Activated CD8-positive, alpha-beta memory T cell treated with anti-CD3 and anti-CD28 coated beads, Interleukin-2, amount 50 U/mL, for 1 hour (primary cell): Measurements from ENCODE around the gene NHLRC2.

Experiments
- DNase-seq: peaks from one replicate; pipeline ENCODE4 v3.0.0-alpha.2; 2020; ENCODE audit errors: extremely low read depth

The NHLRC2 gene

DNA sequence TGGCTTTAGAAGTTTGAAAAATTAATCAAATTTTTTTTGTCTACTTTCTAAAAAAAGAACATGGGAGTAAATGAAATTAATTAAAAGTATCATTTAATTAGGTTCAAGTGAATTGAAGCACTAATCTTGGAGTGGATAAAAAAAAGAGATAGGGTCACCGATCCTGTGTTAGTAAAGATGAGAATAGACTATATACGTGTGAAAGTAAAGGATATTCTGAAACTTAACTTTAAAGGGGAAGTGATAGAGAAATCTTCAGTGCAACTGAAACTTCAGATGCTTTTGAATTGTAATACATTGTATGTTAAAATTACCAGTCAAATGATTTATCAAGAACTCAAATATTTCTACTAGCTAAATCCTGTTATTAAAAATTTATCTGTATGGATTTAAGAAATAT lies 4.8 kb downstream of the NHLRC2 start:
- DNase-seq, result no peak

DNA sequence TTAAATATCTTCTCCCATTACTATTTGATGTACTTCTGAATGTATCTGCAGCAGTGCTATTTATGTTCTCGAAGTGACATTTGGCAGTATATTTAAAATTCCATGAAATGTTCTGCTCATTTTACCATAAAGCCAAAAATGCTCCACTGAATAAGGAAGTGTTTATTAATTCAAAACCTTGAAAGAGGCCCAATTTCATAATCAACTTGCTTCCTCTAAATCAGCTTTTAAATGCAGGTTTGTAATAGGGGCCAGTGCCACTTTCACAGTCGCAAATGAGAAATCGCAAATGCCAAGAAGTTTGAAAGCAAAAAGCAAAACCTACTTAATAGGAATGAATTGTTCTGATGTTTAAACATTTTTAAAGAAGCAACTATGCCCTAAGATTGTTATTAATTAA lies 11.4 kb downstream of the NHLRC2 start:
- DNase-seq, result no peak

DNA sequence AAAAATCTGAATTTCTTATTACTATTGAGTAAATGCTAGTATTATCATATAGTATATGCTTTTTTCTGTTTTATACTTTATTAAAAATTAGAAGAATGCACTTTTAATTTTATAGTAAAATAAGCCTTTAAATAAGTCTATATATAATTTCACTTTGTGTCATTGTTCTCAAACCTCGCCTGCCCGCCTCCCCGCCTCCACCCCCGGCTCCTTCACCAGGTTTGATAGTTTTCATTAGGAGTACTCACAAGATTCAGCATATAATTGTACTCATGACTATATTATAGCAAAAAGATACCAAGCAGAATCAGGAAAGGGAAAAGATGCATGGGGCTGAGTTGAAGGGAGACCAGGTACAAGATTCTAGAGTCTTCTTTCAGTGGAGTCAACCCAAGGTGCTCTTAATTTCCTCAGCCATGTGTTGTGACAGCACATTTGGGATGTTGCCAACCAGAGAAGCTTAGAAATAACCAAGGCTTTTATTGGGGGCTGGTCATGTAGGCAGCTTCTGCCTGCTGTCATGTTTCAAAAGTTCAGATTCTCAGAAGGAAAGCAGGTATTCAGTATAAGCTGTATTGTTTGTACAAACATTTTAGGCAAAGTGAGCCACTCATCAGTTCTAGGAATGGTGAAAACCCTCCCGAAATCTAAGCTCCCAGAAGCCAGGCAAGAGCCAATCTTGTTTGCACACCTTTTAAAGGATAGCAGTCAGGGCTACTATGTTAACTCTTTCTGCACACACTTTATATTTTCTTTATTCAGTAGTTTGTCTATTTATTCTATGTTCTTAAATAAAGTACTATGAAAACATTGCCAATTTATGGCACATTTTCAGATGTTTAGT lies 12.3 kb downstream of the NHLRC2 start:
- no peak for DNase-seq

DNA sequence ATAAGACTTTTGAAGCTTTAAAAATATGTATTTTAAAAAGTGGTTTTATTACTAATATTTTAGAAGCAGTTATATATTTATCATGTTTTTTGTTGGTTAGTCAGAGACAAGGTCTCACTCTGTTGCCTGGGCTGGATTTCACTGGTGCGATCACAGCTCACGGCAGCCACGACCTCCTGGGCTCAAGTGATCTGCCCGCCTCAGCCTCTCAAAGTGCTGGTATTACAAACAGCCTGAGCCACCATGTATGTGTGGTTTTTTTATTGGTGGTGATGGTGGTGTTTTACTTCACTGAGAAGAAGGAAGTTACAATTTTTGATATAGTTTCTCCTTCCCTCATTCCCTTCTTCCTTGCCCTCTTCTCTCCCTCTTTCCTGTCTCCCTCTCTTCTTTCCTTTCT lies 13.4 kb downstream of the NHLRC2 start:
- DNase-seq, result no peak

DNA sequence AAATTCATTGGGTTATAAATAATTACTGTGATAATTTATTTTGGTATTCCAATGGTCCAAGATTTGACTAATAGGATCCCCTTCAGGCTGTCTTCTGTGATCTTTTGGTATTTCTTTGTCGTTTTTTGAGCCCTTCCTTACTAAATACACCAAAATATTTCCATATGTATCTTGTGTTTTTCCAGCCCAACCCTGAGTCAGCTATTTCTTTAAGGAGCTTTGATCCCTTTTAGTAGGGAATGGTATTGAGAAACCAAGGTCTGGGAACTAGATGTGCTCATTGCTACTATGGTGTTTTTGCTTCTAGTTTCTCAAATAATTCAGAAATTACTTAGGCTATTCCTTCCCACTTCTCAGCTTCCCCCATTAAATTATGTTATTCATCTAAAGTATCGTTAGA lies 15.3 kb downstream of the NHLRC2 start:
- DNase-seq, result no peak

DNA sequence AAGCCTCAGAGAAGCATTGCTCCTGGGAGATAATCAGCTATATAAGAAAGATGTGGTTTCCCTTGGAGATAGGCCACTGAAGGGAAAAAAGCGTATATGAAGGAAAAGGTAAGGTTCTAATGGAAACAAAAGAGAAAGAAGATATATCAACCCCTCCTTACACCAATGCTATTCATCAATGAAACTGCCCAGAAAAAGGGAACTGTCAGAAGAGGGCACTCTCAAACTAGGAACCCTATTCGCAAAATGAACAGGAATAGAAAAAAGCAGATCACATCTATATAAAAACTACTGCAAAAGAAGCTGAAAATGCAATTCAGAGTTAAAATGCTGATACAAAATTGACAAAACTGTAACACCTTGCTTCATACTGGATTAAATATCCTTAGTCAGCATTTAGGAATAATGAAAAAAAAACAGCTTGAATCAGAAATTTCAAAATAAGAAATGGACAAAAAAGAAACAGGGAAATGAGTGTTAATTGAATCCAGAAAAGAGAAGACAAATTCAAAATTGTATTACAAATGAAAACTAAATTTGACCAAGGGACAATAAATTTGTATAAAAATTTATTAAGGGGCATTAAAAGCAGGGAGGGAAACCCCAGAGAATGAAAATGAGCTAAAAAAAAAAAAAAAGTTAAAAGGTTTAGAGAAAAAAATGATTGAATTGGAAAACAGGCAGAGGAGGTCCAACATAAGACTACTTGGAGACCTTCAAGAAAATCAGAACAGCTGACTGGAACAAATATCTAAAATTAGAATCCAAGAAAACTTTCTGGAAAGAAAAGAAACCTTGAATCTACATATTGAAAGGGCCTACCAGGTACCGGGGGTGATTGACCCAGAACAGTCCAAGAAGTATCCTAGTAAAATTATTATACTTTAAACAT lies 17.9 kb downstream of the NHLRC2 start:
- DNase-seq, result no peak

DNA sequence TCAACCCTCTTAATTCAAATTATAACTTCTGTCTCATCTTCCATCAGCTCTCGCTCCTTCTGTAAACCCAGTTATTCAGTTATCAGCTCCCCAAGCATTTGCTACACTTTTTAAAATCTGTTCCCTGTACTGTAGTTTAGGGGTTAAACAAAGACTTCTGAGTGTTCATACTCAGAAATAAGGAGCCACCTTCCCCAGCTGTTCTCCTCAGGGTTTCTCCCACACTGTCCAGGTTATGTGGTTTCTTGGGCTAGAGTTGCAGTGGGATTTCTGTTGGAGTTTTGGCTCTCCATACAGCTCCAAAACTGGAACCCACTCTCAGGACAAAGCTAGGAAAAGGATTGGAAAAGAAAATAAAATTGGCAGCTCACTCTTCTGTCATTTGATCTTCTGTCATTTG lies 20.8 kb downstream of the NHLRC2 start:
- DNase-seq, result no peak

DNA sequence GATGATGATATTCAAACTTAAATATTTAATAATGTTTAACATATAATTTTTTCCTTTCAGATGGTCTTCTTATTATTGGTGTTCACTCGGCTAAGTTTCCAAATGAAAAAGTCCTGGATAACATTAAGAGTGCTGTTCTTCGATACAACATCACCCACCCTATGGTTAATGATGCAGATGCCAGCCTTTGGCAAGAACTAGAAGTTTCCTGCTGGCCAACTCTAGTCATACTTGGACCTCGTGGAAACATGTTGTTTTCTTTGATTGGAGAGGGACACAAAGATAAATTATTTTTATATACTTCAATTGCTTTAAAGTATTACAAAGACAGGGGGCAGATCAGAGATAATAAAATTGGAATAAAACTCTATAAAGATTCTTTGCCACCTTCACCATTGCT lies 22.0 kb downstream of the NHLRC2 start:
- no peak for DNase-seq

DNA sequence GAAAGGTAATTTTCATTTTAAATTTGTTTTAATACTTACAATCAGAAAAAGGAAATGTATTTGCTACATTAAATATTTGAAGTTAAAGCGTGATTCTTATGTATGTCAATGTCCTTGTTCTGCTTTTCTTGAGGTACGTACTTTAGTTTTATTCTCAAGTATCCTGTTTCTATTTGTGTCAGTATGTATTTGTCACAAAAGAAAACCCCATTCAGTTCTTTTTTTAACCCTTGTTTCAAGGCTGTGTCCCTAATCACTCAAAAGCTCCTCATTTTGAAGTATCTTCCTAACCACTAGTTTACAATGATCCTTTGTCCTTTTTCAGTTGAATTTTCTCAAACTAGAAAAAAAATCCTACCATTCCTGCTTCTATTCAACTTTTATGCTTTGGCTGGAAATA lies 25.2 kb downstream of the NHLRC2 start:
- no peak for DNase-seq

DNA sequence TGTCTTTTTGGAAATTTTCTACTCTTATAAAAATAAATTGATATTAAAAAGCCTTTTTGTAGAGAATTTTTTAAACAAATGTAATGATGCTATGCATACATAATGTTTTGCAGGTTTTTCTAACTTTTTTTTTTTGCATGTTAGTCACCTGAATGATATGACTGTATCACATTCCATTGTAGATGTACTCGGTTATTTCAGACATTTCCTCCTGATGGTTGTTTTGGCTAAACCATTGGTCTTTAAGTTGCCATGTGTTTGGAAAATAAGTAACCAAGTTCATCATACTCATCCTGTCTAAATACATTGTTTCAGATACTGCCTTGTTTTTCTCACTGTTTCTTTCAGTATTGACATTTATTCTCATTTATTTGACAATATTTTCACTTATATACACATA lies 25.8 kb downstream of the NHLRC2 start:
- no peak for DNase-seq

DNA sequence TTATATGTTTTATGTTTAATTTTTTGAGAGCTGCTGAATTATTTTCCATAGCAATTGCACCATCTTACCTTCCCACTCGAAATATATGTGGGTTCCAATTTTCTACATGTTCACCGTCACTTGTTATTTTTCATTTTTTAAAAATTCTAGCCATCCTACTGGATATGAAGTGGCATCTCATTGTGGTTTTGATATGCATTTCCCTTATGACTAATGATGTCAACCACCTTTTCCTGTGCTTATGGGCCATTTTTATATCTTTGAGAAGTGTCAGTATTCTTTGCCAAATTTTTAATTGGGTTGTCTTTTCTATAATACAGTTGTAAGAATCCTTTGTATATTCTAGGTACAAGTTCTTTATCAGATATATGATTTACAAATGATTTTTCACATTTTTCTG lies 27.8 kb downstream of the NHLRC2 start:
- no peak for DNase-seq

DNA sequence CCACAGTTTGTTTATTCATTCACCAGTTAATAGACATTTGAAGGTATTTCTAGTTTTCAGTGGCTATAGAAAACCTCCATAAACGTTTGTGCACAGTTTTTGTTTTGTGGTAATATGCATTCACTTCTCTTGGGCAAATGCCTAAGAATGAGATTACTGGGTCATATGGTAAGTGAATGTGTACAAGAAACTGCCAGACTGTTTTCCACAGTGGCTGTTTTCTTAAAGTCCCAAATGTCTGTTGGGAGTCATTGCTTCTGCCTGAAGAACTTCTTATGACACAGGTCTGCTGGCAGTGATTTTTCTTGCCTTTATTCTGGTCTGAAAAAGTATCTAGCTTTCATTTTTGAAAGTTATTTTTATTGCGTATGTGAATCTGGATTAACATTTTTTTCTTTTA lies 35.5 kb downstream of the NHLRC2 start:
- DNase-seq, result no peak

DNA sequence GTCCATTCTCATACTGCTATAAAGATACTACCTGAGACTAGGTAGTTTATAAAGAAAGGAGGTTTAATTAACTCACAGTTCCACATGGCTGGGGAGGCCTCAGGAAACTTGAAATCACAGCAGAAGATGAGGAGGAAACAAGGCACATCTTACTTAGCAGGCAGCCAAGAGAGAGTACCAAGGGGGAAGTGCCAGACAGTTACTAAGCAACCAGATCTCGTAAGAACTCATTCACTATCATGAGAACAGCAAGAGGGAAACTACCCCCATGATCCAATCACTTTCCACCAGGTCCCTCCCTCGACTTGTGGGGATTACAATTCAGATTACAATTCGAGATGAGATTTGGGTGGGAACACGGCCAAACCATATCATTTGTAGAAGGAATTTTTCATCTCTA lies 36.3 kb downstream of the NHLRC2 start:
- no peak for DNase-seq

DNA sequence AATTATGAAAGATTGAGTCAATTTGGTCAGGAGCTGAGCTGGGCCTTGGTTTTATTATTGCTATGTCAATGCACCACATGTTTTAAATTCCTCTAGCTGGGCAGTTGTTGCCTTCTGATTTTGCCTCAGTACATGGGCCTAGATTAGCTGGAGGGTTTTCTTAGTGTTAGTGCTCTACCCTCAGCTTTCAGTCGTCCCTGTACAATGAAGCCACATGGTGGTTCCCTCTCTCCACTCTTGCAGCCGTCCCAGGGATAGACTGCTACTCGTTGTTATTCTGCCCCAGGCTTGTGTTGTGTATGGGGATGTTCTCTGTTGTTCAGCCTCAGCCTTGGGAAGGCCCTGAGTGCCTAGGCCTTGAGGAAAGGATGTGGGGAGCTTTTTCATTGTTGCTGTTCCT lies 37.0 kb downstream of the NHLRC2 start:
- DNase-seq, result no peak

DNA sequence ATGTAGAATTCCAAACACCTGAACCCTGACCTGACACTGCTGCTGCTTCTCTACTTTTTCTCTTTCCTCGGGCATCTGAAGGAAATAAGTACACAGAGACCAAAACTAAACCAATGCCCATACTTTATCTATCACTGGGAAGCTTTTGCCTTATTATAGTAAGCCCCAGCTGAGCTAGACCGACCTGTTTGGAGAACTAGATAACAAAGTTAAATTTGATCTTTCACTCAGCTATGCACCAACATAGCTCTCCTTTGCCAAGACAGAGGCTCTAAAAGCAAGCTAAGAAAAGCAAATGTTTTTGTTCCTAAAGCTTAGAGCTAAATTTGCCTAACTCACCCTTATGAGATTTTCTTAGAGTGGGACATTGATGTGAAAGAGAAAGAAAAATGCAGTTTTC lies 39.1 kb downstream of the NHLRC2 start:
- no peak for DNase-seq

DNA sequence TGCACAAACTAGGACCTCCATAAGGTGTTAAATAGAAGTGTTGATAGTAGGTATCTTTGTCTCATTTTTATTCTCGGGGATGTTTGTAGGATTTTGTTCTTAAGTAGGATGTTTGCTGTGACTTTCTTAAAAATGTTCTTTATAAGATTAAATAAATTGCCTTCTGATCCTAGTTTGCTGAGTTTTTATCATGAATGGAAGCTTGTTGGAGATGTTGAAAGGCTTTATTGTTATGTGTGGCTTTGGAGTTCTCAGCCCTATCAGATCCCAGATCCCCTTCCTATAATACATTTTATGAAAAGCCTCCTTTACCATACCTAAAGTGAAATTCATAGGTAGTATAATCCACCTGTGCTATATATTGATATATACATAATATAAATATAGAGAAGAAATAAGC lies 40.1 kb downstream of the NHLRC2 start:
- DNase-seq, result no peak

DNA sequence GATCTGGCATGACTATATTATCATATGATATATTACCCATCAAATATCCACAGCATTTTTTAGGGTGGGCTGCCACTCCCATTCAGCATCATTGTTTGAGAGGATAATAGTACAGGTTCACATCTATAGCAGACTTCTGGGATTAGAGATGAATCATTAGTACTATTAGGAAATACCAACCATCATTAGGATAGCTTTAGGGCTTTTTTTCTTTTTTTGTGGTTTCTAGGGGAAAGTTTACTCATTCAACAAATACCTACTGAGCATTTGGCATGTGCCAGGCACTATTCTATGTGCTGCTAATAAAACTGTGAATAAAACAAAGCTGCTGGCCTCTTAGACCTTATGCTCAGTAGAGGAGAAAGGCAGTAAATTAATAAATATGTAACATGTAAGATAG lies 40.6 kb downstream of the NHLRC2 start:
- DNase-seq, result no peak

DNA sequence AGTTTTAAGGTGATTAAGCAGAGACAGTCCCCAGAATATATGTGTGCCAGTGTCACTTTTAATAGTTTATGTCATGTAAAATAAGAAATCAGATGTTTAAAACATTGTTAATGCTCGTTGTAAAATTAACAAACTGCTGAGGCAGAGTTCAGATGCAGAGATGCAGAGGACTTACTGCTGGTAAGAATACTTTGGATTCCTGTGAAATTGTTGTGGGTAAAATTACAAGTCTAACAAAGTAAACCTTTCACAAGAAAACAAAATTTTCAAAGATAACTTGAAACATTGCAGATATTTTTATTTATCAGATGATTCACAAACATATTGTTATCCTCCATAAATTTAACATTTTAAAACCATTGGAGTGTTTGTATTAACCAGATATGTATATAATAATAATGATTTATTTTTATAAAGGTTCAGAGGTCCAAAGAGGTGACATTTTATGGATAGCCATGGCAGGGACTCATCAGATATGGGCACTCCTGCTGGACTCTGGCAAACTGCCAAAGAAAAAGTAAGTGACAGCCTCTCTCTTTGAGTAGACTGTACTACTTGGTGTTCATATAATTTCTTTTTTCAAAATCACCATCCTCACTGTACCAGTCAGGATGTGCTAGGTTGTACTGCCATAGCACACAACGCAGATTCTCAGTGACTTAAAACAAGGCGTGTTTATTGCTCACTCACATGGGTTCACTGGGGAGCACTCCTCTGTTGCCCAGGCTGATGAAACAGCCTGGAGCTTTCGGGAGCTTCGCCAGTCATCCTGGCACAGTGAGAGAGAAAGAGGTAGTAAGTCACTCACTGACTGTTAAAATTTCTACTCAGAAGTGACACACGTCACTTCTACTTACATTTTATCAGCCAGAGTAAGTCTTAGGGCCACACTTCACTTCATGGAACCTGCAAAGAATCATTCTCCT lies 43.5 kb downstream of the NHLRC2 start:
- DNase-seq, result no peak

DNA sequence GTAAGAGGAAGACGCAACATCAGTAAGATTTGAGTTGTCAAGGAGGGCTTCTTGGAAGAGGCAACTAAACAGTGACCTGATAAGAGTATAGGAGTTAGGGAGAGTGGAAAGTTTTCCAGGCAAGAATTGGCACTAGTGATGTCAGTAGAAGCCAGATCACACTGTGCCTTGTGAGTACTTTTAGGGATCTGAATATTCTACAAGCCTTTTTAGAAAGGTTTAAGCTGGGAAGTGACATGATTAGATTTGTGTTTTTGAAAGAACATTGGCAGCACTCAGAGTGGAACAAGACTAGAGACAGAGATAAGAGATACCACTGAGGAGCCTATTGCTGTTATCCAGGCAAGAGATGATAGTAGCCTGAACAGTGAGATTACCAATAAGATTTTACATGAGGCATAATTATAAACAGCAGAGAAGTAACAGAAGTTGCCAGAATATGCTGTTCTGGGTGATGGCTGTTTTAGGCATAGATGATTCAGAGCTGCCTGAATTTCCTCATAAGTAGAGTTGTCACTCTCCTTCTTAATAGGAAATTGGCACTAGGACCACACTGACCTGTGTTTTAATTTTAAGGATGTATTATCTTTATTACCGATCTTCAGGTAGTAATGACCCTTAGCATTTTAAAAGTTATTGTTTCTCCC lies 45.6 kb downstream of the NHLRC2 start:
- no peak for DNase-seq

DNA sequence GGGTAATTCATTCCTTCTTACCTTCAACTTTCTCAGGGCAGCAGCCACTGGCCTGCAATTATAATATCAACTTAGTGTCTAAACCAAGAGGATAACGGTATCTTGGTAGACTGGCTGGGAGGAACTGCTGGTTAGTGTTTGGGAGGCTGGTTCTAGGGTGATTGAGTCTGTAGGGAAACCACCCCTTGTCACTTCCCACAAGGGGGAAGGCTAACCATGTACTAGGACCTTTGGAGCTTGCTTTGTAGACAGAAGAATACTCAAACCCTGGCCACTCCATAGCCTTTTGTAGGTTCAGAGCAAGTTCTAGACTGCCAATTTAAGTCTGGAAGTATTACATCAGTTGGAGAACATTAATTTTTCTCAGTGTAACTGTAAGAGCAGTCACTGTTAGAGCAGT lies 51.3 kb downstream of the NHLRC2 start:
- DNase-seq, result no peak

DNA sequence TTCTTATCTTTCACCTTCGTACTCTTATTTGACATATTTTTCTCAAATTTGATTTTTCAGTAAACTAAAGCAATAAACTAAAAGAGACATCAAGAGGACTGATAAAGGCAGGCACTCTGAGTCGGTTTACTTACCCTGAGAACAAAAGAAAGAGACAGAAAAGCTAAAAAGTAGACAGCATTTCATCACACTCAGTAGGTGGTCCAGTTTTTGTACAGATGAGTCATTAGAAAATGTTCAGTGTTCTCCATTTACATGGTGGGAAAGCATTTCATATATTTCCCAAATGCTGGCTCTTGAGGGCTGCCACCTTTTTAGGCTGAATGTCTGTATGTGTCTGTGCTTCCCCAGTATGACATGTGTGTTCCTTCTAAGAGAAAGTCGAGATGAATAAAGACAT lies 52.7 kb downstream of the NHLRC2 start:
- DNase-seq, result no peak

DNA sequence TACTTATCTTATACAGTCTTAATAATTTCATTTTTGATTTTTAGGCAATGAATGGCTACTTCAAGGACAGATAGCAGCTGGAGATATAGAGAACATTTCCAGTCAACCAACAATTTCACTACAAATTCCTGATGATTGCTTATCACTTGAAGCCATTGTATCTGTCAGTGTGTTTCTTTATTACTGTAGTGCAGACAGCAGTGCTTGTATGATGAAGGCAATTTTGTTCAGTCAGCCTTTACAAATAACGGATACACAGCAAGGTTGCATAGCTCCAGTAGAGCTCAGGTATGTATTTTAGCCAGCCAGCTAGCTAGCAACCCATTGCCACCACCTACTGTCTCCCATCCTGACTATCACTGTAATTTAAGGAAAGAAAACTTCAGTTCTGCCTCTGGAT lies 53.8 kb downstream of the NHLRC2 start:
- no peak for DNase-seq
